ENCODE measurements around the gene OR2B2.

The OR2B2 gene

DNA sequence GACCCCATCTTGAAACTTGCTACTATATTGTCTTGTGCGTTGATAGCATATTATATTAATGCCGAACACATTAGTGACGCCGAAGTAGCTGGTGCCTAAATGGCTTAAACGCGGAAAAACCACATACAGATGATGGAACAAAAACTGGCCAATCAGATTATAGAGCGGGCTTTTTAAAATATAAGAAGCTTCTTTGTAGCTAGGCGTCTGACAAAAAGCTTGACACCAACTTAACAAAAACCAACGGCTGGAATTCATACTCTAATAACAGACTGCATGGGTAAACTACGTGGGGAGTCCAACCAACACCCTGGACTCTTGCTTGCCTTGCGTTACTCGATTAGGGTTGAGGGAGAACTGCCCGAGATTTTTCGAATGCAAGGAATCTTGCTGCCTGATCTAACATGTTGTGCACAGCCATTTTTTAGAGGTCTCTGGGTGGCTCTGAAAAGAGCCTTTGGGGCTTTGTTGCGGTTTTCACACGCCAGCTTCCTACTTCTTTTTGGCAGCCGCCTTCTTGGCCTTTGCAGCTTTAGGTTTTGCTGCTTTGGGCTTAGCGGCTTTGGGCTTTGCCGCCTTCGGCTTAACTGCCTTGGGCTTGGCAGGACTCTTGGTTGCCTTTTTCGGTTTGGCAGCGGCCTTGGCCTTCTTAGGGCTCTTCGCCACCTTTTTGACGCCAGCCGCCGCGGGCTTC lies 45.7 kb downstream of the OR2B2 start:
- DNase-seq (ENCODE audit: low spot score), result peak; percentile 86

DNA sequence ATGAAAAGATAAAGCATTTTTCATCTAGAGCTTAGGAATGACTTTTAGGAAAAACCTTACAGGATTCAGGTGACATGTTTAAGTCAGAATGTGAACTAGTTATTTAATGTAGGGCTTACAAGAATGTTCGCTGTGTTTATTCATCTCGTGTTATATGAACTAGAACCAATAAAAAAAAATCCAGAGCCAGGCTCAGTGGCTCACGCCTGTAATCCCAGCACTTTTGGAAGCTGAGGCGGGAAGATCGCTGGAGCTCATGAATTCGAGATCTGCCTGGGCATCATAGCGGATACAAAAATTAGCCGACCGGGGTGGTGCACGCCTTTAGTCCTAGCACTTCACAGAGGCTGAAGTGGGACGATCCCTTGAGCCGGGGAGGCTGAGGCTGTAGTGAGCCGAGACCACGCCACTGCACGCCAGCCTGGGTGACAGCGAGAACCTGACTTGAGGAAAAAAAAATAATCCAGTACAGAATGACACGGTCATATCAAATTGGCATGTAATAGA lies 46.3 kb downstream of the OR2B2 start:
- DNase-seq (ENCODE audit: low spot score), result no peak

DNA sequence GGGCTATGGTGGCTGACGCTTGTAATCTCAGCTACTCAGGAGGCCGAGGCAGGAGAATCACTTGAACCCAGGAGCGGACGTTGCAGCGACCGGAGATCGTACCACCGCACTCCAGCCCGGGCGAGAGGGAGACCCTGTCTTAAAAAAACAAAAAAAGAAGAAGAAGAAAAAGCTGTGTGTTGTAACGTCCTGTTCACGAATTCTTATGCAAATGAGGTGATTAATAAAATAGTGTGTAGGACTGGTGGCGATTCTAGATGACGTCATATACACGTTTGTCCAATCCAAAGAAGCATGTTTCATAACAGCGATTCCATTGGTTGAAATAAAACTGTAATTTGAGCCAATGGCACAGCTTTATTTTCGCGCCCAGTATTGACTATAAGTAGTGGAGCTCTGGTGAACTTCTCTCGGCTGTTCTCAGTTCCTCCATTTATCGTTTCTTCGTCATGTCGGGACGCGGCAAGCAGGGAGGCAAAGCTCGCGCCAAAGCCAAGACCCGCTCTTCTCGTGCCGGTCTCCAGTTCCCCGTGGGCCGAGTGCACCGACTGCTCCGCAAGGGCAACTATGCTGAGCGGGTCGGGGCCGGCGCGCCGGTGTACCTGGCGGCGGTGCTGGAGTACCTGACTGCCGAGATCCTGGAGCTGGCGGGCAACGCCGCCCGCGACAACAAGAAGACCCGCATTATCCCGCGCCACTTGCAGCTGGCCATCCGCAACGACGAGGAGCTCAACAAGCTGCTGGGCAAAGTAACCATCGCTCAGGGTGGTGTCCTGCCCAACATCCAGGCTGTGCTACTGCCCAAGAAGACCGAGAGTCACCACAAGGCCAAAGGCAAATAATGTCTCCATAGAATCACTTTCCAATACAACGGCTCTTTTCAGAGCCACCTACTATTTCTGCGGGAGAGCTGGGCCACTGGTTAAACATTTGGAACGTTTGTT lies 47.0 kb downstream of the OR2B2 start:
- peak; percentile 95 for DNase-seq (ENCODE audit: low spot score)

DNA sequence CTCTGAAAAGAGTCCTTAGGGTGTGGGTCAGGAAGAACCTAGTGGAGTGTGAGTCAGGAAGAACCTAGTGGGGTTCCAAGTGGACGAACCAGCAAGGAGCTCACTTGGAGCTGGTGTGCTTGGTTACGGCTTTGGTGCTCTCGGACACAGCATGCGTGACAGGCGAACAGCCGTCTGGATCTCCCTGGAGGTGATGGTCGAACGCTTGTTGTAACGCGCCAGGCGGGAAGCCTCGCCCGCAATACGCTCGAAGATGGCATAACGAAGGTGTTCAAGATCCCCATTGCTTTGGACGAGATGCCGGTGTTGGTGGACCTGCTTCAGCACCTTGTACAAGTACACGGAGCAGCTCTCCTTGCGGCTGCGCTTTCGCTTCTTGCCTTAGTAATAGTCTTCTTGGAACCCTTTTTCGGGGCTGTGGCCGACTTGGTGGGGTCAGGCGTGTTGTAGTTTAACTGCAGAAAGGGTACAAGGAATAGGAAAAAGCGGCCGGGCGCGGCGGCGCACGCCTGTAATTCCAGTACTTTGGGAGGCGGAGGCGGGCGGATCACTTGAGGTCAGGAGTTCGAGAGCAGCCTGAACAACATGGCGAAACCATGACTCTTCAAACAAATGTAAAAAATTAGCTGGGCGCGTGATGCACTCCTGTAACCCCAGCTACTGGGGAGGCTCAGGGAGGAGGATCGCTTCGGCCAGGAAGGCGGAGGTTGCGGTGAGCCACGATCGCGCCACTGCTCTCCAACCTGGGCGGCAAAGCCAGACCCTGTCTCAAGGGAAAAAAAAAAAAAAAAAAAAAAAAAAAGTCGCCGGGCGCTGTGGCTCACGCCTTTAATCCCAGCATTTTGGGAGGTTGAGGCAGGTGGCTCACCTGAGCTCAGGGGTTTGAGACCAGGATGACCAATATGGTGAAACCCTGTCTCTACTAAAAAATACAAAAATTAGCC lies 48.0 kb downstream of the OR2B2 start:
- no peak for DNase-seq (ENCODE audit: low spot score)

DNA sequence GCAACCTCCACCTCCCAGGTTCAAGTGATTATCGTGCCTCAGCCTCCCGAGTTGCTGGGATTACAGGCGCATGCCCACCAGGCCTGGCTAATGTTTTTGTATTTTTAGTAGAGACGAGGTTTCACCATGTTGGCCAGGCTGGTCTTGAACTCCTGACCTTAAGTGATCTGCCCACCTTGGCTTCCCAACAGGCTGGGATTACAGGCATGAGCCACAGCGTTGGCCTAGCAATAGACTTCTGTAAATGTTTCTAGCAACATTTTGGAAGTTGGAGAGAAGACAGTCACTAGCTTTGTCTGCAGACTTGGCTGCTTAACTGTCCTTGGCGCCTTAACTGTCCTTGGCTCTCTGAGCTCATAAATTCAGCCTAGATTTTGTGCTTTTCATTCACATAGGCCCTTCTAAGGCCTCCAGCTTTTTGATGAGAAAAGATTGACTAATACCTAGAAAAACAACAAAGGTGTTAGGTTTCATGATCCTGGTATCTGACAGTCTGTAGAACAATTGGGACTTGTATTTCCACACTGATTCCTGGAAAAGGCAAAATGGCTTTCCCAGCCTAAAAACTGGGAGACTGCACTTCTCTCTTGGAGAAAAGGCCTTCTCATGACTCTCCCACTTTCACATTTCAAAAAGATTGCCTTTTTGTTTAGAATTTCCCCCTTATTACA lies 49.7 kb downstream of the OR2B2 start:
- DNase-seq (ENCODE audit: low spot score), result no peak

DNA sequence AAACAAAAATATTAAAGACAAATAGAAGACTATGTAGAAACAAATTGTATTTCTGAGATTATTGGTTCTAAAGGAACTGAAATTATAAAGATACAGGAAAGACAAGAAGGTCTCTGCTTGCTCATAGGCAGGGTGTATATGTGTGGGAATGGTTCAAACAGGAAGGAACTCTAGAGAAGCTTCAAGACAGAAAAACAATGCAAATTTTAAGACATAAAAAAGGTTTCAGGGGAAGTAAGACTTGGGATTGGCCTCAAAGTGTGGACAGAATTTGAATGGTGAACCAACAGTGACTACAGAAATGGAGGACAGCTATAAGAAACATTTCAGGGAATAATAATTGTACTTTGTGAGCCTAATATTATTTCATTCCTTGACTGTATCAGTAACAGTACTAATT lies 50.3 kb downstream of the OR2B2 start:
- DNase-seq (ENCODE audit: low spot score), result no peak

DNA sequence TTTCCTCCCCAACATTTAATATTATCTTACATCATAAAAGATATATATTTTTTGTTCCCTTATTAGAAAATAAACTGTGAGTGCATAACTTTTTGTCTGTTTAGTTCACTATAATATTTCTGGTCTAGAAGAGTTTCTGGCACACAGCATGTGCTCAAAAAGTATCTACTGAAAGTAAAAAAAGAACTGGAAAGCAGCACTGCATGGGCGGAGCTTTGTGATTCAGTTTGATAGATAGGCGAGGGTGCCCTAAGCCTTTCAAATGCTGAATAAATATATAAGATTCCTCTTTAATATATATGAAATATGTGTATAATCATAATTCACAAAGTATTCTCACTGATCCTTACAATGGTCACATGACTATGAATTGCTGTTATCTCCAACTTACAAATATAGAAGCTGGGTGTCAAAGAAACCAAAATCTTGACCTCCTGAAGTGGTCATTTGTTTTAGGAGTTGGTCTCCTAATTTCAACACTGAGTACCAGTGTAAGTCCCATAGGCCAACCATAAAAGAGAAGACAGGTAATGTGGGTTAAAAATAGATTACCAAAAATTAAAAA lies 50.8 kb downstream of the OR2B2 start:
- DNase-seq (ENCODE audit: low spot score), result no peak
